8988T (cell line): ENCODE data around the gene PLEKHG3.
"Not testable (repeated sequence)": the region's sequence is repeated elsewhere in the genome, so short reads cannot be mapped to it uniquely, and the experiment has no call there.

ENCODE experiments used
- DNase-seq: peaks from one replicate; pipeline ENCODE4 v3.0.0; 2011

Gene PLEKHG3

GRCh38 chr14:64704143-64704742 is at the start of gene PLEKHG3:
Gene PLEKHG3 (plus strand): TSS chr14:64704424. CDS start chr14:64727632, 23,208 bp downstream.
- peak; percentile 75 for DNase-seq

- no peak for DNase-seq
These were observed 49.3 kb upstream of the PLEKHG3 start for GRCh38 chr14:64654901-64655300.

GRCh38 chr14:64656986-64657385 is 47.2 kb upstream of the PLEKHG3 start:
- DNase-seq: no peak

GRCh38 chr14:64658201-64658600 is 46.0 kb upstream of the PLEKHG3 start:
- no peak for DNase-seq

DNA sequence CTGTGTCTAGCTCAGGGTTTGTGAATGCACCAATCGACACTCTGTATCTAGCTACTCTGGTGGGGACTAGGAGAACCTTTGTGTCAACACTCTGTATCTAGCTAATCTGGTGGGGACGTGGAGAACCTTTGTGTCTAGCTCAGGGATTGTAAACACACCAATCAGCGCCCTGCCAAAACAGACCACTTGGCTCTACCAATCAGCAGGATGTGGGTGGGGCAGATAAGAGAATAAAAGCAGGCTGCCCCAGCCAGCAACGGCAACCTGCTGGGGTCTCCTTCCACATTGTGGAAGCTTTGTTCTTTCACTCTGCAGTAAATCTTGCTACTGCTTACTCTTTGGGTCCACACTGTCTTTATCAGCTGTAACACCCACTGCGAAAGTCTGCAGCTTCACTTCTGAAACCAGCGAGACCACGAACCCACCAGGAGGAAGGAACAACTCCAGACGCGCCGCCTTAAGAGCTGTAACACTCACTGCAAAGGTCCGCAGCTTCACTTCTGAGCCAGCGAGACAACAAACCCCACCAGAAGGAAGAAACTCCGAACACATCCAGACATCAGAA is 45.4 kb upstream of the PLEKHG3 start:
- DNase-seq: not testable (repeated sequence)

DNA sequence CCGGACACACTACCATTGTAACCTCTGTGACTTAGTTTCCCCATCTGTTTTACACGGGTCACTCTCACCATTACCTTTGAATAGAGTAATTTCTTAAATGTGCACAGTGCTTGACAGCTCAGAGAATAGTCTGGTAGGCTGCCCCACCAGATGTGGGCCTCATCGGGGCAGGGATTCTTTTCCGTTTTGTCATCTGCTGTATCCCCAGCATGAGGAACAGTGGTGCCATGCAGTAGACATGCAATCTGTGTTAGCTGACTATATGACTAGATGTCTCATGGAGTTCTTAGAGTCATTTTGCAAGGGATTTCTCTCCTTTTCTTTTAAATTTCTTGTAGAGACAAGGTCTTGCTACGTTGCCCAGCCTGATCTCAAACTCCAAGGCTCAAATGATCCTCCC is 44.9 kb upstream of the PLEKHG3 start:
- DNase-seq: no peak

DNA sequence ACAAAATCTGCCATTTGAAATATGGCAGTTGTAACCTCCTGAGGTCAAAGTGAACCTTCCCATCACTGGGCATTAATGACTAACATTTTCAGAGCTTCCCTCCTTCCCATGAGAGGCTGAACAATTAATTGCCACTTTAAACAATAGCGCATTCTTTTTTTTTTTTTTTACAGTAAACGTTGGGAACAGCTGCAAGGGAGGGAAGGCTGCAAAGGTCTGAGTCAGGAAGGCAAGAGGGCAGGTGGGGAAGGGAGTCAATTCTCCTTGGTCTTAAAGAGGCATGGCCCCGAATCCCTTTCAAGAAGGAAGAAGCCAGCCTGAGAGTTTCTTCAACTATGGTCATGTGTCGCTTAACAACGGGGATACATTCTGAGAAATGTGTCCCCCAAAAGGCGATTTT is 41.0 kb upstream of the PLEKHG3 start:
- DNase-seq: no peak

DNA sequence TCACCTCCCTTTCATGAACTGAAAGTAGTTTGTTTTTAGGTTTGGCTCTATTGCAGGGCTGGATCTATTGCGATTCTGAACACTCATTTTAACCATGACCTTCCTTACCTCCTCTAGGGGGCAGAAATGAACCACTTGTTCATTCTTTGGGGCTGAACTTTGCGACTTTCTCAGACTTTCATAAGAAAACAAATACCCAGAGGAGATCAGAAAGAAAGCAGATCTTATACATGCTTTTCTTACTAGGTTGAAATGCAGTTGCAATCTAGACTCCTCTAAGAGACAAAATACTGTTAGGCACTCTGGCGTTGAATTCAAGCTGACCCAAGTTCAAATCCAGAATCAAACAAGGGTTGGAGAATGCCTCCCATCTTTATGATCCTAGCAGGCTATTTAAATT is 32.6 kb upstream of the PLEKHG3 start:
- no peak for DNase-seq

GRCh38 chr14:64673316-64673715 is 30.9 kb upstream of the PLEKHG3 start:
- DNase-seq: no peak

GRCh38 chr14:64673748-64674147 is 30.5 kb upstream of the PLEKHG3 start:
- DNase-seq: no peak

GRCh38 chr14:64674829-64675228 is 29.4 kb upstream of the PLEKHG3 start:
- no peak for DNase-seq

- no peak for DNase-seq
These were observed 28.9 kb upstream of the PLEKHG3 start for GRCh38 chr14:64675312-64675711.

- DNase-seq: no peak
These were observed 27.7 kb upstream of the PLEKHG3 start for GRCh38 chr14:64676410-64677008.

DNA sequence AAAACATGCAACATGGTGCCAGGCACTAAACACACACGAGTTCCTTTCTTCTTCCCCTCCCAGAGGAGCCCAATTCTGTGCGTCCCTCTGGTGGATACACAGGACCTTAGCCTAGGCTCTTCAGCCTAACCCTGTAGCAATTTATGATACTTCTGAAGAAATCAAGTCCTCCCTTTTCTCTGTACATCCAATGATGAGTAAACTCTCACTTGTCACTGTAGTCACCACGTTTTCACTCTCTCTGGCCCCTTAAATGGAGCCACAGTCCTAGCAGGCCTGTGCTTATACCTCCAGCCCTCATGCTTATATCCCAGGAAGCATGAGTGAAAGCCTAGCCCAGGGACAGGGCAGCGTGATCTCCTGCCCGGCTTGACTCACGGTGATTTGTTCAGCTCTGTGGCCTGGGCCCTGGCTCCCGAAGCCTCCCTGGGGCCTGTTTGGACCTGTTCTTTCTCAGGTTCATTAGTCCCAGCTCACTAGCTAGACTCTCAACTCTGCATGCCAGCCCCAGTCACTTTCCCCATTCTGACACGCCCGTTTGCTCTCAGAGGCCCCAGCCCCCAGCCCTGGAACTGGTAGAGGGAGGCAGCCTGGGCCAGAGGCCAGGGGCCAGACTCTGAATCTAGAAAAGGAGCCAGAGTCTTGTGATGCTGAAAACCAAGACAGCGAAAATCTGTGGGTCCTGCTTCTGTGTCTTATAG is 24.1 kb upstream of the PLEKHG3 start:
- DNase-seq: no peak

DNA sequence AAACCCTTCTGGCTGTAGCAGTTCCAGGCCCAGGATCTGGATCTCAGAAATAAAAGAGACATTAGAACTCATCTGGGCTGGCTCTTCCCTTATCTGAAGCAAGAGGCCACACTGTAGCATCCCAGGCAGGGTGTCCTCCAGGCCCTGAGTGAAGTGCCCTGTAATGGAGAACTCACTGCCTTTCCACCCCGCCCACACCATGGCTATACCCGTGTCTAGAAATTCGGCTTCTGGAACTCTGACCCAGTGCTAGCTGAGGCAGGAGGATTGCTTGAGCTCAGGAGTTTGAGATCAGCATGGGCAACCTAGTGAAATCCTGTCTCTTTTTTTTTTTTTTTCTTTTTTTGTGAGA is 23.5 kb upstream of the PLEKHG3 start:
- DNase-seq: no peak

GRCh38 chr14:64681796-64682710 is 22.2 kb upstream of the PLEKHG3 start:
- no peak for DNase-seq

- DNase-seq: no peak
These were observed 21.4 kb upstream of the PLEKHG3 start for GRCh38 chr14:64682843-64683242.

GRCh38 chr14:64683264-64683663 is 21.0 kb upstream of the PLEKHG3 start:
- DNase-seq: no peak

DNA sequence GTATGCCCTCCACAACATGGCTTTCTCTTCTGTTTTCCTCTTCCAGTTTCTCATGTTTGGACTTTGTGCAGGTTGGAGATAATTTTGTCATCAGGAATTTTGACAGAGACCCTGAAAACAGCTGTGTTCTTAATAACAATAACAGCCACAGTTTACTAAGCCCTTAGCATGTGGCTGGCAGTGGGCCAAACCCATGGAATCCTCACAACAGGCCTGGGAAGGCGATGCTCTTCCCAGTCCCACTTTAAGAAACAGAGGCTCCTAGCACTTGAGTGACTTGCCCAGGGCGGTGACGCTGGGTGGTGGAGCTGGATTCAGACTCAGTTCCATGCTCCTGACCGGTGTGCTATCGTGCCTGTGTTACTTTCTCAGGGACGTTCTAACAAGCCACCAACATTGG is 20.1 kb upstream of the PLEKHG3 start:
- no peak for DNase-seq

DNA sequence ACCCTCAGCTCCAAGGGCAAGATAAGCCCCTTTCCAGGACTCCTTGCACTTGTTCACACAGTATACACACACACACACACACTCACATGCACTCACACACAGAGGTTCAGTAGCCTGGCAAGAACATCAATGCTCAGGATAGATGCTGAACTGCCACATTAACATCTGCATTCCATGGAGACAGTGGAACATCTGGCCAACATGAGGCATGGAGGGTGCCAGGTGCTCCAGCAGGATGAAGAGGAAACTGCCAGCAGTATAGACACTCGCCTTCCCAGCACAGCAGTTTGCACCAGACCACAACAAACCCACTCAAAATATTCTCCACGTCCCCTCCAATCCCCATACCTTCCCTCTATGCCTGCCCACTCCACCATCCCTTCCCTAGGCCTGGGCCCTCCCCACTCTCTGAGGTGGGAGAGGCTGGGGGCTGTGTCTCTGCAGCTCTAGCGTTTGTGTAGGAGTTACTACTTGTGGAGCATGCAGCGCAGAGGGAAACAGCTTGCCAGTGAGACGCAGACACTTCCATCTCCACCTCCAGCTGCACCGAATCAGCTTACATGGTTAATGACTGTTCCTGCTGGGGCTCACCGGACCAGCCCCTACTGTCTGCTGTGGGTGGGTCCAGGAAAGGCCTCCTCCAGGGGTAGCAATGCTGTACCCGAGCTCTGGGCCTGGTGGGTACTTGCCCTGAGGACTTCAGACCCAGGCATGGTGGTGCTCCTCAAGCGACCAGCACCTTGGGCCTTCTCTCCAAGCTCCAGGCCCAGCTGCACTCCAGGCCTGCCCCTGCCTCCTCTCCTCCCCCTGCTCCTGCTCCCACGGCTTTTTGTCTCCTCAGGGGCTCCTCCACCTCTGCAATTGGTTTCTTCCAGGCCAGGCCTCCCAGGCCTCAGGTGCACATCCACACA is 18.6 kb upstream of the PLEKHG3 start:
- no peak for DNase-seq

GRCh38 chr14:64686282-64686615 is 18.0 kb upstream of the PLEKHG3 start:
- no peak for DNase-seq

DNA sequence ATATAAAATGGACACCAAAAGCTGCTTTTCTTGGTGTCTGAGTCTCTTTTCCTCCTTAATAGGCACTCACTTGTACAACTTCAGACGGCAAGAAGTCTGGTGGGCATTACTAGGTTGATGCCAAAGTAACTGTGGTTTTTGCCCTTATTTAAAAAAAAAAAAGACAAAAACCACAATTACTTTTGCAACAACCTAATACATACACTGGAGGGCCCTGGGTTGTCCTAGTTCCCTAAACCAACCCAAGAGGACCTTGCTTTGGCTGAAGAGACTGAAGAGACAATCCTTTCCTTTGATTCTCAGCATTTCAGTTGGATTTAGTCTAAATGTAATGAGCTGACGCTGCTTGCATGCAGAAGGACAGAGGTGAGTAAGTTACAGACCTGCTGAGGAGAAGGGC is 16.2 kb upstream of the PLEKHG3 start:
- DNase-seq: no peak
